Stimulated activated CD8-positive, alpha-beta memory T cell treated with anti-CD3 and anti-CD28 coated beads, Interleukin-15, amount 100 ng/mL, for 4 hours (primary cell): ENCODE measurements around the gene PHF23.

Experiments used
- DNase-seq, 2 donors: peaks; one replicate each; pipeline ENCODE4 v3.0.0-alpha.2; 2020; ENCODE audit warnings: low read depth in 2 of 2

The PHF23 gene

GRCh38 chr17:7219812-7220592 is 19.3 kb downstream of the PHF23 start, which contains the start of the genes ACADVL and DLG4:
Gene ACADVL, plus strand, starts transcription at chr17:7219938. Its CDS starts 47 bp downstream, at chr17:7219985.
Gene DLG4, minus strand, starts transcription at chr17:7219836.
- peak; percentile 60 to 65 for DNase-seq

GRCh38 chr17:7219229-7219811 is 19.9 kb downstream of the PHF23 start:
- DNase-seq, result no peak

- DNase-seq, result no peak
Measured at GRCh38 chr17:7218758-7219157, 20.5 kb downstream of the PHF23 start.

- DNase-seq, result no peak
Measured at GRCh38 chr17:7218166-7218565, 21.1 kb downstream of the PHF23 start.

GRCh38 chr17:7217113-7217987 is 21.9 kb downstream of the PHF23 start:
- no peak for DNase-seq

DNA sequence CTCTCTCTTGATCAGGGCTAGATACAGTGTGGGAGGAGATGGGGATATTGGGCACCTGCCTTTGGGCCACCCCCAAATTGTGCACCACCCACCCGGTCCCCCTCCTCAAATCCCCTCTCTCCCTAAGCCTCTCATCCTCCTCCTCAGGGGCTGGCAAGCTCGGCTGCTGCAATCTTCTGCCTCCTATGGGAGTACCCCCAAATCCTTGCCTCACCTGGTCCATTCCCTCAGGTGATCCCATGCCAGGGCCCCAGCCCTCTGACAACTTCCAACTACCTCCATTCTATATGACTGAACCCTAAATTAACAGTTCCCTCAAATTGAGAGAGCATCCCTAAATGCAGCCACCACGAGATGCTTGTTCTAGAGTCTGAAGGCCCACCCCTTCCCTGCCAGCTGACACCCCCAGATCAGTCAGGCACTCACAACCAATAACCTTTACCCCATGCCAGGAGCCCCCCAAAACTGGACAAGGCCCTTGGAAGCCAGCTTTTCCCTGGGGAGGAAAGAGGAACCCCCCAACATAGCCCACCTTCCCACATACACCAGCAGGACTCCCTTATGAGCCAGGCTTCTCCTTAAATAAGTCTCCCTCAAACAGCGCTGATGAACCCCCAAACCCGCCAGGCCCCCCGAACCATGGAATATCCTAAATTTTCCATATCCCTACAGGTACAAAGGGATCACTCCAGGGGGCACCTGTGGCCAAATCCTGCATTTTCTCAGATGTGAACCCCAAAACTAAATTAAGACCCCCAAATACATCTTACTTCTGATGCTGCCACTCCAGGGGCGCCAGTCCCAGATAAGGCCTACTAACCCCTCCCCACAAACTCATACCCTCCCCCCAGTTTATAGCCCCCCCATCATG is 22.8 kb downstream of the PHF23 start:
- no peak for DNase-seq

DNA sequence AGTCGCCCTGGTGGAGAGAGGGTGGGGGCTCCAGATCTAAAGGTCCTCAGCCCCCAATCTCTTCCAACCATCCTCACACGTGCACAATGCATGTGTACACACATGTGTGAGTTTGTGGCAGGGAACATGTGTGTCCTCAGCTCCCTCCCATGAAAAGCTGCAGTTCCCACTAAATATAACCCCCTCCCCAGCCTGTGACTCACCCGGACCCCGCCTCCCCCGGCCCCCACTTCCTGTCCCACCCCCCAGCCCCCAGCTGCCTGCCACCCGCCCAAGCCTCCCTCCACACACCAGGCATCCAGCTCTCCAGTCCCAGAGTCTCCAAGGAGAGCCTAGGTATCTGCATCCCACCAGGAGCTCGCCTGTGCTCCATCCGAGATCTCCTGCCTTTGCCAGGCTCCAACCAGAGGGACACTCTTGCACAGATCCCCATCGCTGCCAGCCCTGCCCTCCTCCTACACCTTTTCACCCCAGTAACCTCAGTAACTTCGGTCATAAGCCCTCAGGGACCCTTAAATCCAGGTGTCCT is 23.5 kb downstream of the PHF23 start:
- no peak for DNase-seq

GRCh38 chr17:7215136-7215638 is 24.1 kb downstream of the PHF23 start:
- DNase-seq, result no peak

- DNase-seq, result peak; percentile 98
Measured at GRCh38 chr17:7214300-7215135, 24.7 kb downstream of the PHF23 start.

GRCh38 chr17:7213895-7214299 is 25.4 kb downstream of the PHF23 start:
- DNase-seq, result no peak

GRCh38 chr17:7211491-7212273 is 27.6 kb downstream of the PHF23 start:
- DNase-seq, result no peak

DNA sequence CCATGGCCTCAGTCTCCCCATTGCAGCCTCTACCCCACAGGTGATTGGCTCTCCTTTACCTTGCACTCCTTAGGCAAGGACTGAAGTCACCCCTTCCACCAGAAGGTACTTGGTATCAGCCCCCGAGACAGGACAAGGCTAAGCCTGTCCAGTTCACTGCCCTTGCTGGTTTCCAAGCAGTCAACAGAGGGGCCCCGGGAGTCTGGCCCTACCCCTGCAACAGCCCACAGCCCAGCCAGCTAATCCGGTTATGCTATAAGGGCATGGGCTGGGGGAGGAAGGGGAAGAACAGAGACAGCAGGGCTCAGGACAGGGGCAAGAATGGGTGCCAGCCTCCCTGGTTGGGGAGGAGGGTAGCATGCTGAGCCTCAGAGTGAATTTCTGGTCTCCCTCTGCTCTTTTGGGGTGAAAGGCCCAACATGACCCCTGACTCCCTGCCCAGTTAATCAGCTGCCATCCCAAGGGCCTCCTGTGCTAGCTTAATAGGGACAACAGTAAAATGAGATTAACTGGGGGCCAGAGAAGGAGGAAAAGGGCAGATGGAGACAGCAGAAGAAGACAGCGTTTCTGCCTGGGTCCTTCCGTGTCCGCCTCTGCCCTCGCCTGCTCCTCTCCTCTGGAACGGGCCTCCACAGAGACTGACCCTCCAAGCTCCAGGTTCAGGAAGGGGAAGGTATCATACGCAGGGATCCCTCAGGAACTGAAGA is 30.4 kb downstream of the PHF23 start:
- DNase-seq, result no peak

DNA sequence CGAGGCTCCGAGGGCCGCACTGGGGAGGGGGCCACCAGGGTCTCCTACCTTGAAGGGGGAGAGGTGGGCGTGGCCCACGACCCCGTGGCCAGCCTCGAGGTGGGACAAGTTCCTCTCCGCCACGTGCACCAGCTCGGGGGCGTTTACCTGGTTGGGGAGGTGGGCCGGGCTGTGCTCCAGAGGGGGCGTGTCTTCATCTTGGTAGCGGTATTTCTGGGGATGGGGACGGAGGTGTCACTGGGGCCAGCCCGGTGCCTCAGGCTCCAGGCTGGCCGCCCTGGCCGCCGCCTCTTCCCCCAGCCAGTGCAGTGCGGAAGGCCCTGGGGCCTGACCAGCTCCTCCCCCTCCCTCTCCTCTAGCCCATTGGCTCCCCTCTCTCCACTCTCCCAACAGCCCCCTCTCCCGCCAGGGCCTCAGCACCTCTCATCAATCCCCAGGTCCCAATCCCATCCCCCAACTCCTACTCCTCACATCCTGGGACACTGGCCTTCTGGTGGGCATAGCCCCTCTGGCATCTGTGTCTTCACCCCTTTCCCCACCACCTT is 31.2 kb downstream of the PHF23 start:
- no peak for DNase-seq

DNA sequence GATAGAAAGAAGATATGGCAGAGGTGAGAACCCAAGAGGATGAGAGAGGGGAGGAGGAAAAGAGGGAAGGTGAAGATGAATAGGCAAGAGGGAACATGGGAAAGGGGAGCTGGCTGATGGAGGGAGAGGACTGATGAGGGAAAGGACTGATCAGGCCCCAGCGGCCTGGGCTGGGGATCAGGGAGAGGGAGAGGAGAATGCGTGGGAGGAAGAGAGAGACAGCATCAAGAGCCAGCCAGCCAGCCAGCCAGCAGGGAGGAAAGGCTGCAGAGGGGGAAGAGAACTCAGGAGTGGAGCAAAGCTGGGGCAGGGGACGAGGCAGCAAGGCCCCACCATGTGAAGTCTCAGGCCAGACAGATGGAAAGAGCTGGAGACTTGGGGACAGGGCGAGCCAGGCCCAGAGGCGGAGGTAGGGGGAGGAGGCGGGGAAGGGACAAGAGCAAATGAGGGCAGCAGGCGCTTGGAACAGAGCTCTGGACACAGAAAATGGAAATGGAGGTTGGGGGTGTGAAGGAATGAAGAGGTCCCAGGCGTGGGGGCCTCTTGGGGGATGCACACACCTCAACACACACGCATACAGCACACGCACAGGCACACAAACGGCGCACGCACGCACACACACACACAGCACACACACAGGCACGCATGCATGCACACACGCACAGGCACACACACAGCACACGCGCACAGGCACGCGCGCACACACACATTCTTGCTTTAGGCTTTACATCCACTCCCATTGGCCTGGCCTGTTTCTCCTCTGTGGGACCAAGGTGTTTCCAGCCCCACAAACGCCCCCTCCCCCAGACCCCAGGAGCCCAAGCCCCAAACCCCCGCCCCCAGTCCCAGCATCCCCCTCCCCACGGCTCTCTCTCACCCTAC is 31.9 kb downstream of the PHF23 start:
- no peak for DNase-seq

- no peak for DNase-seq
Measured at GRCh38 chr17:7205561-7205960, 33.7 kb downstream of the PHF23 start.

DNA sequence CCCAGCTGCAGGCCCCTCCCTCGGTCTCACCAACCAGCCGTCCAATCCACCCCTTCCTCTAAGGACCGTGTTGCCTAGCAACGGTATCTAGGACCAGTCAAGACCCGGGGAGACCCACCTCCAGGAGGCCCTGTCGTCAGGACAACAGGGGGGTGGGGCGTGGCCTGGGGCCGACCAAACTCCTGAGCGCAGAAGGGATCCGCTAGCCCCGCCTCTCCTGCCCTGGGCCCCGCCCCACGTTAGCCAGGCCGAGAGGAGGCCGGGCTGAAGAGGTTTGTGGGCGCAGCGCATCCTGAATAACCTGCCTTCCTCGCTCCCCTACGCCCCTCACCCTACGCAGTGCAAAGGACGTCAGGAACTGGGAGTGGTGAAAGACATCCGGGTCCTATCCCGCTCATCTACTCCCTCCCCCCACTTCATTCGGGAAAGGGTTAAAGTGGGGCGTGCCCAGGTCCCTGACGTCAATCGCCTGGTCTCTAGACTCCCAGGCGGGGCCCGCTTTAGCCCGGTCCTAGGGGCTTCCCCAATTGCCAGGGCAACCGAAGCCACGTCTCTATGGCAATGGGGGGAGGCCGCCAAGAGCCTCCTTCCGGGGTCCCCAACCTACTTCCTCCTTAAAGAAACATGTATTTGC is 34.3 kb downstream of the PHF23 start:
- DNase-seq, result peak; percentile 85 to 89

DNA sequence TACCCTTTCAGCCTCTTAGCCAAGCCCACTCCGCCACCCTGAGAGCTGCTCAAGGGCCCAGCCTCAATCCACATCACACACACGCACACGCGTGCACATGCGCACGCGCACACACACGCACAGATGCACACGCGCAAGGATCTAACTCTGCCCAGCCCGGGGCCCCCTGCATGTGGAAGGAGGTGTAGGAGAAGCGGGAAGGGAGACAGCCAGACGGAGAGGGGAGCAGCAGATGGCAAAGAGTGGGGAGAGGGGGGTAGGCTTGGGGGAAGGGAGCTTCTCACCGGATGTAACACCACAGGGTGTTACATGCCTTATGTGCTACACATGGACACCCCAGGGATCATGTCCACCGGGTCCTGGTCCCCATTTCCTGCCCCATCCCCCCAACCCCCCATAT is 34.9 kb downstream of the PHF23 start:
- no peak for DNase-seq
